Parathyroid adenoma (tissue), 2 donors: ENCODE data around the gene MST1.

ENCODE experiments used
- H2AFZ ChIP-seq: fragments of 300-600 bp; sonication (generic); one replicate; pipeline ENCODE4 v1.7.0; 2017; ENCODE audit warnings: antibody characterized with exemption, mild to moderate bottlenecking
- H3K27ac ChIP-seq: fragments of 300-600 bp; sonication (generic); one replicate; pipeline ENCODE4 v1.7.0; 2017
- H3K27me3 ChIP-seq: fragments of 300-600 bp; sonication (generic); one replicate; pipeline ENCODE4 v1.7.0; 2017; ENCODE audit warnings: low read length; ENCODE audit not compliant: control insufficient read depth, insufficient read depth
- H3K36me3 ChIP-seq: fragments of 300-600 bp; sonication (generic); one replicate; pipeline ENCODE4 v1.7.0; 2017; ENCODE audit warnings: low read length; ENCODE audit not compliant: control insufficient read depth, insufficient read depth
- H3K4me1 ChIP-seq: fragments of 300-600 bp; sonication (generic); one replicate; pipeline ENCODE4 v1.7.0; 2017; ENCODE audit warnings: control low read depth
- H3K4me2 ChIP-seq: fragments of 300-600 bp; sonication (generic); one replicate; pipeline ENCODE4 v1.7.0; 2017; ENCODE audit warnings: low read length
- H3K4me3 ChIP-seq: fragments of 300-600 bp; sonication (generic); one replicate; pipeline ENCODE4 v1.7.0; 2017; ENCODE audit warnings: low read depth, low read length
- H3K79me2 ChIP-seq: fragments of 300-600 bp; sonication (generic); one replicate; pipeline ENCODE4 v1.7.0; 2017; ENCODE audit warnings: control low read depth
- H3K9ac ChIP-seq: fragments of 300-600 bp; sonication (generic); one replicate; pipeline ENCODE4 v1.7.0; 2017; ENCODE audit warnings: mild to moderate bottlenecking
- H3K9me3 ChIP-seq: fragments of 300-600 bp; sonication (generic); one replicate; pipeline ENCODE4 v1.7.0; 2017; ENCODE audit warnings: low read length; ENCODE audit not compliant: control insufficient read depth
- CTCF ChIP-seq: fragments of 300-600 bp; sonication (generic); IDR thresholded peaks from one replicate; pipeline ENCODE4 v1.7.0; 2017; ENCODE audit warnings: antibody characterized with exemption, mild to moderate bottlenecking
- donor health status: primary hyperparathyroidism.

MST1 gene

GRCh38 chr3:49654176-49654825, 35.0 kb downstream of the MST1 start:
- no peak overlapping the region for H3K27ac ChIP-seq

DNA sequence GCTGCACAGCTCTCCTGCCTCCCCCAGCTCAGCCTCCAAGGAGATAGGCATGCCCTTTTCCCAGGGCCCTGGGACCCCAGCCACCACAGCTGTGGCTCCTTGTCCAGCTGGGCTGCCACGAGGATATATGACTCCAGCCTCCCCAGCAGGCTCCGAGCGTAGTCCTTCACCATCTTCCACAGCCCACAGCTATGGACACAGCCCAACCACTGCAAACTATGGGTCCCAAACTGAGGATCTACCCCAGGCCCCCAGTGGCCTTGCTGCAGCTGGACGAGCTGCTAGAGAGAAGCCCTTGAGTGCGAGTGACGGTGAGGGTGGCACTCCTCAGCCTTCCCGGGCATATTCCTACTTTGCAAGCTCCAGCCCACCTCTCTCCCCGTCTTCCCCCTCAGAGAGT, 35.7 kb downstream of the MST1 start:
- Histone ChIP-seq H3K27ac (no peak overlapping the region), H3K79me2 (no peaks in the 10 kb centered on the region), H3K4me1 (no peaks in the 10 kb centered on the region), H3K27me3 (no peaks in the 10 kb centered on the region), H2AFZ (no peak overlapping the region), H3K9me3 (no peaks in the 10 kb centered on the region), H3K9ac (no peak overlapping the region), H3K4me3 (no peak overlapping the region), H3K4me2 (no peak overlapping the region), H3K36me3 (no peaks in the 10 kb centered on the region)
- TF ChIP-seq CTCF, result no peak

More at GRCh38 chr3:49654176-49654825, 35.0 kb downstream of the MST1 start:
- no peaks in the 10 kb centered on the region for H3K9me3 ChIP-seq
- no peaks in the 10 kb centered on the region for H3K27me3 ChIP-seq
- H3K4me3 ChIP-seq, result no peak overlapping the region
- H3K79me2 ChIP-seq, result no peaks in the 10 kb centered on the region
- no peak overlapping the region for H2AFZ ChIP-seq
- no peaks in the 10 kb centered on the region for H3K36me3 ChIP-seq
- no peaks in the 10 kb centered on the region for H3K4me1 ChIP-seq
- H3K9ac ChIP-seq, result no peak overlapping the region
- H3K4me2 ChIP-seq, result no peak overlapping the region
- TF ChIP-seq CTCF, result no peak

- peaks cover under 1% of the 10 kb centered on the region for H3K4me1 ChIP-seq
- H3K9ac ChIP-seq, result no peak overlapping the region
- no peaks in the 10 kb centered on the region for H3K9me3 ChIP-seq
- no peak overlapping the region for H3K27ac ChIP-seq
- no peaks in the 10 kb centered on the region for H3K27me3 ChIP-seq
- no peaks in the 10 kb centered on the region for H3K79me2 ChIP-seq
- H2AFZ ChIP-seq, result no peak overlapping the region
- no peak for TF ChIP-seq CTCF
- H3K4me2 ChIP-seq, result no peak overlapping the region
- H3K36me3 ChIP-seq, result no peaks in the 10 kb centered on the region
- H3K4me3 ChIP-seq, result no peak overlapping the region
These were observed 36.3 kb downstream of the MST1 start for GRCh38 chr3:49652903-49653415.

- Histone ChIP-seq H3K27me3 (no peaks in the 10 kb centered on the region), H3K4me2 (no peak overlapping the region), H3K9me3 (no peaks in the 10 kb centered on the region), H3K4me1 (peaks cover 5% of the 10 kb centered on the region), H3K9ac (no peak overlapping the region), H2AFZ (no peak overlapping the region), H3K27ac (no peak overlapping the region), H3K79me2 (no peaks in the 10 kb centered on the region), H3K4me3 (no peak overlapping the region), H3K36me3 (no peaks in the 10 kb centered on the region)
- TF ChIP-seq CTCF, result no peak
These were observed 36.9 kb downstream of the MST1 start for GRCh38 chr3:49652218-49652902.
